Large intestine (tissue), 1 donor: ENCODE results near the gene FLRT1. TPM values are rescaled to one million over a fixed set of nuclear protein-coding genes. Genes with fewer than 3 reads are reported as not detected.

Experiments
- polyA plus RNA-seq: library from polyadenylated mRNA; unstranded; fragments of 120-200 nt; gene quantifications from one replicate; pipeline ENCODE4 v1.2.1, GENCODE V29; 2013

Gene FLRT1
- polyA plus RNA-seq, 1 donor = 1.9 TPM

Other genes with a start within 250 kb of the FLRT1 start
- gene SPINDOC, start 222.5 kb upstream of the FLRT1 start, polyA plus RNA-seq = 21.9 TPM
- gene MARK2, start 196.8 kb upstream of the FLRT1 start, polyA plus RNA-seq = 49.3 TPM
- 6.3 TPM for gene RCOR2, start 118.8 kb upstream of the FLRT1 start, polyA plus RNA-seq
- gene NAA40, start 96.9 kb upstream of the FLRT1 start, polyA plus RNA-seq = 22.0 TPM
- gene COX8A, start 61.3 kb upstream of the FLRT1 start, polyA plus RNA-seq = 331 TPM
- 79.5 TPM for gene OTUB1, start 49.5 kb upstream of the FLRT1 start, polyA plus RNA-seq
- 18.2 TPM for gene MACROD1, start 130.2 kb downstream of the FLRT1 start, polyA plus RNA-seq
- gene STIP1, start 150.2 kb downstream of the FLRT1 start, polyA plus RNA-seq = 109 TPM
- 28.5 TPM for gene FERMT3, start 170.8 kb downstream of the FLRT1 start, polyA plus RNA-seq
- 38.3 TPM for gene TRPT1, start 190.3 kb downstream of the FLRT1 start, polyA plus RNA-seq
- 33.8 TPM for gene NUDT22, start 190.3 kb downstream of the FLRT1 start, polyA plus RNA-seq
- gene DNAJC4, start 194.6 kb downstream of the FLRT1 start, polyA plus RNA-seq = 52.5 TPM
- 105 TPM for gene VEGFB, start 198.7 kb downstream of the FLRT1 start, polyA plus RNA-seq
- 79.3 TPM for gene FKBP2, start 205.2 kb downstream of the FLRT1 start, polyA plus RNA-seq
- 62.6 TPM for gene PPP1R14B, start 211.0 kb downstream of the FLRT1 start, polyA plus RNA-seq
- gene PLCB3, start 215.6 kb downstream of the FLRT1 start, polyA plus RNA-seq = 115 TPM
- 39.6 TPM for gene BAD, start 248.7 kb downstream of the FLRT1 start, polyA plus RNA-seq
- gene GPR137, start 249.9 kb downstream of the FLRT1 start, polyA plus RNA-seq = 20.6 TPM